ENCODE results near the gene ARHGAP12. TPM values are rescaled to one million over a fixed set of nuclear protein-coding genes. Genes with fewer than 3 reads are reported as not detected.

Gene ARHGAP12
- total RNA-seq, 1 donor from 2014 or later = 32.2 TPM

DNA sequence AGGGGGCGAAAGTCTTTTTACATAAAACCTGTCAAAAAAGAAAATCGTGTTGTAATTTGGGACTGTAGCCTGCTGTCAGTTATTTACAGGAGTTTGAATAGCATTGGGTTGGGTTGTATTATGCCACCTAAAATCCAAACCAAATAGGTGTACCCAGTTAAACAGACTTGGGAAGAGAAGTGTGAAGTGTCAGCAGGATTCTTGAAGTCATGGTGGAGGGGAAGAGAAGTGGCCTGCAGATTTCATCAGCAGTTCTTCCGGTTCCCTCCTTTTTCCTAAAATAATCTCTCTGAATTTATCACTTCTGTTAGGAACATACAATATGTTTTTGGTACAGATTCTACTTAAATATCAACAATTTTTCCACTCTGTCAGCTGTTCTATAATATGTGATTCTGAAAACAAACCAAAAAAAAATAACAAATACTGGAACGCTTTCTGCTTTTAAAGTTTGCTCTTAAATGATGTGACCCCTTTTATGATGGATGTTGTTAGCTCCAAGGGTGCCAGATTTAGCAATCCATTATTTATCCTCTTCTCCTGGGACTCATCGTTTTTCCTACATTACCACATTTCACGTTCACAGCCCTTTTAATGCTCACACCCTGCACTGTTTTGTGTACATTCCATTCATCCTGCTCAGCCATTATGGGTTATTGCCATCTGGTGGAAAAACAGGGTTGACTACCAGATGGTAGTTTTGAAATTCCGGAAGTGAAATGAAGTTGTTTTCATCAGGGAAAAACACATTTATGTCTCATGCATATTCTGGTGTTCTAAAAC, 18.7 kb upstream of the ARHGAP12 start:
- intact Hi-C loops (cut with DNase I) = no loop called here
- DNase-seq (ENCODE audit: extremely low spot score in 2 of 2) = no peak
- no peak for TF ChIP-seq POLR2A (IDR thresholded peaks at IDR 0.05)
- peak; percentile 26 to 95 for TF ChIP-seq POLR2AphosphoS5 (IDR thresholded peaks at IDR 0.05; ENCODE audit: insufficient read depth in 1 of 2, low read depth in 1 of 2)
- TF ChIP-seq, protein P1, sequence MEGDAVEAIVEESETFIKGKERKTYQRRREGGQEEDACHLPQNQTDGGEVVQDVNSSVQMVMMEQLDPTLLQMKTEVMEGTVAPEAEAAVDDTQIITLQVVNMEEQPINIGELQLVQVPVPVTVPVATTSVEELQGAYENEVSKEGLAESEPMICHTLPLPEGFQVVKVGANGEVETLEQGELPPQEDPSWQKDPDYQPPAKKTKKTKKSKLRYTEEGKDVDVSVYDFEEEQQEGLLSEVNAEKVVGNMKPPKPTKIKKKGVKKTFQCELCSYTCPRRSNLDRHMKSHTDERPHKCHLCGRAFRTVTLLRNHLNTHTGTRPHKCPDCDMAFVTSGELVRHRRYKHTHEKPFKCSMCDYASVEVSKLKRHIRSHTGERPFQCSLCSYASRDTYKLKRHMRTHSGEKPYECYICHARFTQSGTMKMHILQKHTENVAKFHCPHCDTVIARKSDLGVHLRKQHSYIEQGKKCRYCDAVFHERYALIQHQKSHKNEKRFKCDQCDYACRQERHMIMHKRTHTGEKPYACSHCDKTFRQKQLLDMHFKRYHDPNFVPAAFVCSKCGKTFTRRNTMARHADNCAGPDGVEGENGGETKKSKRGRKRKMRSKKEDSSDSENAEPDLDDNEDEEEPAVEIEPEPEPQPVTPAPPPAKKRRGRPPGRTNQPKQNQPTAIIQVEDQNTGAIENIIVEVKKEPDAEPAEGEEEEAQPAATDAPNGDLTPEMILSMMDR (IDR thresholded peaks at IDR 0.05) = peak in 2 of 3 experiments; percentile 2 to 21
- peak overlapping the region; percentile 53 for H3K27ac ChIP-seq
- H3K4me3 ChIP-seq = peak overlapping the region in 1 of 2 donors; percentile 17
- no peaks in the 10 kb centered on the region for H3K36me3 ChIP-seq
- no peaks in the 10 kb centered on the region for H3K9me3 ChIP-seq
- H3K27me3 ChIP-seq = no peaks in the 10 kb centered on the region
- peaks cover 5% of the 10 kb centered on the region for H3K4me1 ChIP-seq

DNA sequence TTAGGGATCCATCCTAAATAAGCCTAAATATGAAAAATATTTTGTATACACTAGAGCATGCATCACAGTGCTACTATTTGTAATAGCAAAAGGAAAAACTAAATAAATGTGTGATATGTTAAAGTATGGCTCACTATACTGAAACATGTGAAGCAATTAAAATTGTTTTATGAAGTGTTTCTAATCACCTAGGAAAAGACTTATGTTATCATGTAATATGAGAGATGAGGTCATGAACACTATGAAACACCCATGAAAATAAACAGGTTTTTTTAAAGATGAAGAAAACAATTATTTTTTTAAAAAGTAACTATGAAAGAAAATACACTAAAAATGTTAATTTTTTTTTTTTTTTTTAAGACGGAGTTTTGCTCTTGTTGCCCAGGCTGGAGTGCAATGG, 16.8 kb upstream of the ARHGAP12 start:
- intact Hi-C loops (cut with DNase I) = no loop called here
- DNase-seq (ENCODE audit: extremely low spot score in 2 of 2) = no peak
- Histone ChIP-seq H3K9me3 (no peaks in the 10 kb centered on the region), H3K4me3 (no peak overlapping the region), H3K27ac (no peak overlapping the region), H3K27me3 (no peaks in the 10 kb centered on the region), H3K4me1 (peaks cover 19% of the 10 kb centered on the region), H3K36me3 (no peaks in the 10 kb centered on the region)
- TF ChIP-seq POLR2AphosphoS5 (IDR thresholded peaks at IDR 0.05; ENCODE audit: insufficient read depth in 1 of 2, low read depth in 1 of 2) (no peak), POLR2A (IDR thresholded peaks at IDR 0.05) (no peak)
- TF ChIP-seq, protein P1 (IDR thresholded peaks at IDR 0.05) = no peak

DNA sequence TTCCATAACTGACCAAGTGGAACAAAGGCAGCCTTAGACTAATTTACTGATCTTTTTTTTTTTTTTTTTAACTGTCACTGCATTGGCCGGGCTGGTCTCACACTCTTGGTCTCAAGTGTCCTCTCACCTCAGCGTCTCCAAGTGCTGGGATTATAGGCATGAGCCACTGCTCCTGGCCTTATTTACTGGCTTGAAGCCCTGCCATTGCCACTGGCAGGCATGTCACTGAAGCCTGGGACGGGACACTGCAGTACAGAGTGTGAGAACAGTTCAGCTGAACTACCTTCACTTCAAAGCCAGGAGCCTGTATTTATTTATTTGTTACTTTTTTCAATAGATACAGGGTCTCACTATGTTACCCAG, 15.4 kb upstream of the ARHGAP12 start:
- TF ChIP-seq, protein P1 (IDR thresholded peaks at IDR 0.05) = no peak
- TF ChIP-seq POLR2AphosphoS5 (IDR thresholded peaks at IDR 0.05; ENCODE audit: insufficient read depth in 1 of 2, low read depth in 1 of 2) (no peak), POLR2A (IDR thresholded peaks at IDR 0.05) (no peak)
- no peak overlapping the region for H3K4me3 ChIP-seq
- no peak overlapping the region for H3K27ac ChIP-seq
- no peaks in the 10 kb centered on the region for H3K27me3 ChIP-seq
- DNase-seq (ENCODE audit: extremely low spot score in 2 of 2) = no peak
- intact Hi-C loops (cut with DNase I) = no loop called here
- peaks cover 19% of the 10 kb centered on the region for H3K4me1 ChIP-seq
- no peaks in the 10 kb centered on the region for H3K36me3 ChIP-seq
- H3K9me3 ChIP-seq = no peaks in the 10 kb centered on the region

DNA sequence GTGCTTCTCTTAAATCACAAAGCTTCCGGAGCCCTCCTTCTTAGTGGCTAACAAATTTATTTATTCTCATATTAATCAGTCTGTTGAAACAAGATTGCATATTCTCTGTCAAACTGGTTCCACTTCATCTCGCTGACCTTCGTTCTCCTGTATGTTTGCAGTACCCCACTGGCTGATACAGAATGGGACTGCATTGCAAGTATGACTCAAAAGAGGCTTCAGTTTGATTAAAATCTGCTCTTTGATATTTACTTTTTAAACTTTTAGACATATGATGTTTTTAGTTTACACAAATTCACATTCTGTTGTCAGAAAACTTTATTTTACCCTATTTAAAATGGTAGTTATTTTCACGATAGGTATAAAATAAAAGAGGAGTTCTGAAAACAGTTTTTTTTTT, 14.3 kb upstream of the ARHGAP12 start:
- Histone ChIP-seq H3K27ac (no peak overlapping the region), H3K4me1 (peaks cover 19% of the 10 kb centered on the region), H3K36me3 (no peaks in the 10 kb centered on the region), H3K27me3 (no peaks in the 10 kb centered on the region), H3K4me3 (no peak overlapping the region), H3K9me3 (no peaks in the 10 kb centered on the region)
- intact Hi-C loops (cut with DNase I) = no loop called here
- no peak for TF ChIP-seq POLR2AphosphoS5 (IDR thresholded peaks at IDR 0.05; ENCODE audit: insufficient read depth in 1 of 2, low read depth in 1 of 2)
- no peak for DNase-seq (ENCODE audit: extremely low spot score in 2 of 2)

DNA sequence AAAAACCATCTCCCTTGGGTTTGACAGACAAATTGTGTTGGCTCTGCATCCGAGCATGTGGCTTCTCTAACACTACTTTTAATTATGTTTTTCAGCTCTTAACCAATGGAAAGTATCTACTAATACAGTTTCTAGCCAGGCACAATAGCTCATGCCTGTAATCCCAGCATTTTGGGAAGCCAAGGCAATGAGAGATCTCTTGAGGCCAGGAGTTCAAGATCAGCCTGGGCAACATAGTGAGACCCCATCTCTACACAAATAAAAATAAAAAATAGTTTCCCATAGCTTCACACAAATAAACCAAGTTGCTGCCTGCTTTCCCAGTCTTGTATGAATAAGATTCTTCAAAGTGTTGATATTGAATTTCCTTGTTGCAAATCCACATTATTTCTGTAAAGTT, 13.8 kb upstream of the ARHGAP12 start:
- H3K4me1 ChIP-seq = peaks cover 22% of the 10 kb centered on the region
- no peak overlapping the region for H3K27ac ChIP-seq
- no peak overlapping the region for H3K4me3 ChIP-seq
- H3K36me3 ChIP-seq = no peaks in the 10 kb centered on the region
- no peaks in the 10 kb centered on the region for H3K9me3 ChIP-seq
- intact Hi-C loops (cut with DNase I) = no loop called here
- no peaks in the 10 kb centered on the region for H3K27me3 ChIP-seq
- TF ChIP-seq, protein P1 (IDR thresholded peaks at IDR 0.05) = no peak
- TF ChIP-seq POLR2A (IDR thresholded peaks at IDR 0.05) (no peak), POLR2AphosphoS5 (IDR thresholded peaks at IDR 0.05; ENCODE audit: insufficient read depth in 1 of 2, low read depth in 1 of 2) (no peak)
- DNase-seq (ENCODE audit: extremely low spot score in 2 of 2) = no peak

Measured in vagina (tissue), 2 donors.